WTC11 (cell line): ENCODE data around the gene NAV3. TPM values are rescaled to one million over a fixed set of nuclear protein-coding genes. Genes with fewer than 3 reads are reported as not detected.

ENCODE experiments used
- ATAC-seq: fragments of 200-7000 bp; cut with Tn5 transposase; 2 replicates; pipeline ENCODE4 v1.10.0; 2021; ENCODE audit warnings: mild to moderate bottlenecking, moderate library complexity
- CTCF ChIA-PET: fragments of 300-600 bp; sonication (Branson Sonifier 250); formaldehyde crosslinking; loops from one replicate; lab custom pipeline; 2021; ENCODE audit warnings: antibody characterized with exemption; lab: Charles Lee
- POLR2A ChIA-PET: fragments of 350-600 bp; sonication (Branson Sonifier 250); formaldehyde crosslinking; loops from one replicate; lab custom pipeline; 2021; ENCODE audit warnings: antibody characterized with exemption; lab: Charles Lee
- DNase-seq: peaks from one replicate; pipeline ENCODE4 v3.0.0; 2021; ENCODE audit warnings: low spot score
- H3K27ac Mint-ChIP-seq: 2 replicates; pipeline ENCODE4 v1.8.0; 2021; ENCODE audit warnings: mixed read lengths
- H3K27me3 Mint-ChIP-seq: 2 replicates; pipeline ENCODE4 v1.8.0; 2021; ENCODE audit warnings: low read depth, mild to moderate bottlenecking, moderate library complexity, mixed read lengths
- H3K36me3 Mint-ChIP-seq: 2 replicates; pipeline ENCODE4 v1.8.0; 2021; ENCODE audit warnings: mixed read lengths
- H3K4me1 Mint-ChIP-seq: 2 replicates; pipeline ENCODE4 v1.8.0; 2022; ENCODE audit warnings: mixed read lengths
- H3K4me3 Mint-ChIP-seq: 2 replicates; pipeline ENCODE4 v1.8.0; 2021; ENCODE audit warnings: mild to moderate bottlenecking, moderate library complexity, mixed read lengths
- H3K9me3 Mint-ChIP-seq: 2 replicates; pipeline ENCODE4 v1.8.0; 2021; ENCODE audit warnings: mixed read lengths
- ATF1 ChIP-seq: sonication (generic); formaldehyde crosslinking; IDR thresholded peaks from 2 replicates; pipeline ENCODE4 v1.8.1; 2023; ENCODE audit warnings: mild to moderate bottlenecking, moderate library complexity, missing genetic modification reagents
- CREB1 ChIP-seq: sonication (generic); formaldehyde crosslinking; IDR thresholded peaks from 2 replicates; pipeline ENCODE4 v1.8.0; 2023; ENCODE audit warnings: mild to moderate bottlenecking, missing genetic modification reagents
- ESRRA ChIP-seq: sonication (generic); formaldehyde crosslinking; IDR thresholded peaks from 2 replicates; pipeline ENCODE4 v1.8.1; 2022; ENCODE audit warnings: mild to moderate bottlenecking, missing genetic modification reagents, borderline replicate concordance
- FOXP1 ChIP-seq: sonication (generic); formaldehyde crosslinking; IDR thresholded peaks from 2 replicates; pipeline ENCODE4 v1.8.0; 2022; ENCODE audit warnings: missing genetic modification reagents, mild to moderate bottlenecking, moderate library complexity, borderline replicate concordance
- HMGA2 ChIP-seq: fragments of 250-450 bp; sonication (Bioruptor Pico); IDR thresholded peaks from 2 replicates; pipeline ENCODE4 v1.4.0; 2021; ENCODE audit warnings: mild to moderate bottlenecking, moderate library complexity
- IRF2 ChIP-seq: sonication (generic); formaldehyde crosslinking; IDR thresholded peaks from 2 replicates; pipeline ENCODE4 v1.8.0; 2022; ENCODE audit warnings: low read depth, missing genetic modification reagents, borderline replicate concordance
- JUN ChIP-seq: sonication (generic); formaldehyde crosslinking; IDR thresholded peaks from 2 replicates; pipeline ENCODE4 v1.8.0; 2023; ENCODE audit warnings: mild to moderate bottlenecking, missing genetic modification reagents
- KAT7 ChIP-seq: sonication (generic); formaldehyde crosslinking; IDR thresholded peaks from 2 replicates; pipeline ENCODE4 v1.8.1; 2023; ENCODE audit warnings: missing genetic modification reagents, mild to moderate bottlenecking, borderline replicate concordance
- MXD4 ChIP-seq: fragments of 250-450 bp; sonication (Bioruptor Pico); IDR thresholded peaks from 2 replicates; pipeline ENCODE4 v1.8.0; 2021; ENCODE audit warnings: mild to moderate bottlenecking, moderate library complexity, borderline replicate concordance
- NFATC4 ChIP-seq: fragments of 250-450 bp; sonication (Bioruptor Pico); IDR thresholded peaks from 2 replicates; pipeline ENCODE4 v1.9.0; 2021; ENCODE audit warnings: mild to moderate bottlenecking
- NFYB ChIP-seq: sonication (generic); formaldehyde crosslinking; conservative IDR thresholded peaks from 2 replicates; pipeline ENCODE4 v1.8.0; 2022; ENCODE audit warnings: low read depth, missing genetic modification reagents
- NR3C1 ChIP-seq: sonication (generic); formaldehyde crosslinking; conservative IDR thresholded peaks from 2 replicates; pipeline ENCODE4 v1.8.1; 2023; ENCODE audit warnings: low read depth, mild to moderate bottlenecking, missing genetic modification reagents
- PRRX2 ChIP-seq: fragments of 250-450 bp; sonication (Bioruptor Pico); IDR thresholded peaks from 2 replicates; pipeline ENCODE4 v1.8.0; 2021; ENCODE audit warnings: mild to moderate bottlenecking
- RORB ChIP-seq: fragments of 250-450 bp; sonication (Bioruptor Pico); IDR thresholded peaks from 2 replicates; pipeline ENCODE4 v1.9.0; 2021; ENCODE audit warnings: mild to moderate bottlenecking
- SP1 ChIP-seq: sonication (generic); formaldehyde crosslinking; conservative IDR thresholded peaks from 2 replicates; pipeline ENCODE4 v1.8.1; 2022; ENCODE audit warnings: missing genetic modification reagents
- TCF7 ChIP-seq: sonication (generic); formaldehyde crosslinking; IDR thresholded peaks from 2 replicates; pipeline ENCODE4 v1.8.0; 2022; ENCODE audit warnings: mild to moderate bottlenecking, low read depth, missing genetic modification reagents, moderate library complexity
- ZNF423 ChIP-seq: fragments of 250-450 bp; sonication (Bioruptor Pico); IDR thresholded peaks from 2 replicates; pipeline ENCODE4 v2.1.2; 2022; ENCODE audit warnings: mild to moderate bottlenecking, moderate library complexity
- total RNA-seq: library from RNA; stranded (reverse); gene quantifications from 3 replicates; pipeline ENCODE4 v1.2.3, GENCODE V29; 2021
- TF ChIP-seq, protein P1 (sequence below): sonication (generic); formaldehyde crosslinking; IDR thresholded peaks from 2 replicates; pipeline ENCODE4 v1.8.0; 2022; ENCODE audit warnings: mild to moderate bottlenecking, missing genetic modification reagents
- TF ChIP-seq, protein P2 (sequence below): sonication (generic); formaldehyde crosslinking; IDR thresholded peaks from 2 replicates; pipeline ENCODE4 v1.8.0; 2023; ENCODE audit warnings: missing genetic modification reagents, mild to moderate bottlenecking, borderline replicate concordance
- TF ChIP-seq, protein P3 (sequence below): sonication (generic); formaldehyde crosslinking; IDR thresholded peaks from 2 replicates; pipeline ENCODE4 v1.8.0; 2022; ENCODE audit warnings: mild to moderate bottlenecking, missing genetic modification reagents
- TF ChIP-seq, protein P4 (sequence below): fragments of 250-450 bp; sonication (Bioruptor Pico); IDR thresholded peaks from 2 replicates; pipeline ENCODE4 v1.9.0; 2021; ENCODE audit warnings: mild to moderate bottlenecking
- TF ChIP-seq, protein P5 (sequence below): sonication (generic); formaldehyde crosslinking; IDR thresholded peaks from 2 replicates; pipeline ENCODE4 v1.8.1; 2022; ENCODE audit warnings: mild to moderate bottlenecking, missing genetic modification reagents, moderate library complexity, borderline replicate concordance
- TF ChIP-seq, protein P6 (sequence below): sonication (generic); formaldehyde crosslinking; IDR thresholded peaks from 2 replicates; pipeline ENCODE4 v1.8.1; 2022; ENCODE audit warnings: low read depth, missing genetic modification reagents, borderline replicate concordance
- TF ChIP-seq, protein P7 (sequence below): sonication (generic); formaldehyde crosslinking; IDR thresholded peaks from 2 replicates; pipeline ENCODE4 v1.8.1; 2023; ENCODE audit warnings: mild to moderate bottlenecking, missing genetic modification reagents, moderate library complexity

NAV3 gene
- total RNA-seq, 1 experiment from 2014 or later = 3.3 TPM

DNA sequence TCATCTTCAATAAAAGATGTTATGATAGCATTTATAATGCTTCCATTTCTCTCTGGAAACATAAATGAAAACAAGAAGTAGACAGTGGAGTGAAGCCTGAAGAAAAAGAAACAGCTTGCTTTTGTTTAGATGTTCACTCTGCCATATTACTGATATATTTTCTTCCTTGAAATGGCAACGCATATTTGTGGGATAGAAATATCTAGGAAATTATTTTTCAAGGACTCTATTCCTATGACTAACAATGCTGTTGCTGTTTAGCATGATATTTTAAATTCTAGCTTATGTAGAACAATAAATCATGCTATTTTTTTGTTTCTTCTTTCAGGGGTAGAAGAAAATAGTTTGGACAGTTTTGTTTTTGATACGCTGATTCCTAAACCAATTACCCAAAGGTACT, 359.0 kb downstream of the NAV3 start:
- Mint-ChIP-seq H3K4me3 (no peak overlapping the region), H3K9me3 (no peaks in the 10 kb centered on the region), H3K36me3 (no peaks in the 10 kb centered on the region), H3K27me3 (no peaks in the 10 kb centered on the region), H3K27ac (no peak overlapping the region), H3K4me1 (peaks cover 20% of the 10 kb centered on the region)
- CTCF ChIA-PET = no interaction called here
- ATAC-seq = no peak
- TF ChIP-seq KAT7 (CRISPR knock-in tag) (no peak), PRRX2 (CRISPR knock-in tag) (no peak), RORB (CRISPR knock-in tag) (no peak), IRF2 (CRISPR knock-in tag) (no peak), FOXP1 (CRISPR knock-in tag) (no peak), NFATC4 (no peak), NR3C1 (CRISPR knock-in tag) (no peak), MXD4 (CRISPR knock-in tag) (no peak), SP1 (CRISPR knock-in tag) (no peak), ZNF423 (CRISPR knock-in tag) (no peak), CREB1 (CRISPR knock-in tag) (no peak), NFYB (CRISPR knock-in tag) (no peak), TCF7 (CRISPR knock-in tag) (no peak), HMGA2 (CRISPR knock-in tag) (no peak), ATF1 (no peak)
- TF ChIP-seq, protein P1, sequence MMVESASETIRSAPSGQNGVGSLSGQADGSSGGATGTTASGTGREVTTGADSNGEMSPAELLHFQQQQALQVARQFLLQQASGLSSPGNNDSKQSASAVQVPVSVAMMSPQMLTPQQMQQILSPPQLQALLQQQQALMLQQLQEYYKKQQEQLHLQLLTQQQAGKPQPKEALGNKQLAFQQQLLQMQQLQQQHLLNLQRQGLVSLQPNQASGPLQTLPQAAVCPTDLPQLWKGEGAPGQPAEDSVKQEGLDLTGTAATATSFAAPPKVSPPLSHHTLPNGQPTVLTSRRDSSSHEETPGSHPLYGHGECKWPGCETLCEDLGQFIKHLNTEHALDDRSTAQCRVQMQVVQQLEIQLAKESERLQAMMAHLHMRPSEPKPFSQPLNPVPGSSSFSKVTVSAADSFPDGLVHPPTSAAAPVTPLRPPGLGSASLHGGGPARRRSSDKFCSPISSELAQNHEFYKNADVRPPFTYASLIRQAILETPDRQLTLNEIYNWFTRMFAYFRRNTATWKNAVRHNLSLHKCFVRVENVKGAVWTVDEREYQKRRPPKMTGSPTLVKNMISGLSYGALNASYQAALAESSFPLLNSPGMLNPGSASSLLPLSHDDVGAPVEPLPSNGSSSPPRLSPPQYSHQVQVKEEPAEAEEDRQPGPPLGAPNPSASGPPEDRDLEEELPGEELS = no peak
- TF ChIP-seq, protein P2, sequence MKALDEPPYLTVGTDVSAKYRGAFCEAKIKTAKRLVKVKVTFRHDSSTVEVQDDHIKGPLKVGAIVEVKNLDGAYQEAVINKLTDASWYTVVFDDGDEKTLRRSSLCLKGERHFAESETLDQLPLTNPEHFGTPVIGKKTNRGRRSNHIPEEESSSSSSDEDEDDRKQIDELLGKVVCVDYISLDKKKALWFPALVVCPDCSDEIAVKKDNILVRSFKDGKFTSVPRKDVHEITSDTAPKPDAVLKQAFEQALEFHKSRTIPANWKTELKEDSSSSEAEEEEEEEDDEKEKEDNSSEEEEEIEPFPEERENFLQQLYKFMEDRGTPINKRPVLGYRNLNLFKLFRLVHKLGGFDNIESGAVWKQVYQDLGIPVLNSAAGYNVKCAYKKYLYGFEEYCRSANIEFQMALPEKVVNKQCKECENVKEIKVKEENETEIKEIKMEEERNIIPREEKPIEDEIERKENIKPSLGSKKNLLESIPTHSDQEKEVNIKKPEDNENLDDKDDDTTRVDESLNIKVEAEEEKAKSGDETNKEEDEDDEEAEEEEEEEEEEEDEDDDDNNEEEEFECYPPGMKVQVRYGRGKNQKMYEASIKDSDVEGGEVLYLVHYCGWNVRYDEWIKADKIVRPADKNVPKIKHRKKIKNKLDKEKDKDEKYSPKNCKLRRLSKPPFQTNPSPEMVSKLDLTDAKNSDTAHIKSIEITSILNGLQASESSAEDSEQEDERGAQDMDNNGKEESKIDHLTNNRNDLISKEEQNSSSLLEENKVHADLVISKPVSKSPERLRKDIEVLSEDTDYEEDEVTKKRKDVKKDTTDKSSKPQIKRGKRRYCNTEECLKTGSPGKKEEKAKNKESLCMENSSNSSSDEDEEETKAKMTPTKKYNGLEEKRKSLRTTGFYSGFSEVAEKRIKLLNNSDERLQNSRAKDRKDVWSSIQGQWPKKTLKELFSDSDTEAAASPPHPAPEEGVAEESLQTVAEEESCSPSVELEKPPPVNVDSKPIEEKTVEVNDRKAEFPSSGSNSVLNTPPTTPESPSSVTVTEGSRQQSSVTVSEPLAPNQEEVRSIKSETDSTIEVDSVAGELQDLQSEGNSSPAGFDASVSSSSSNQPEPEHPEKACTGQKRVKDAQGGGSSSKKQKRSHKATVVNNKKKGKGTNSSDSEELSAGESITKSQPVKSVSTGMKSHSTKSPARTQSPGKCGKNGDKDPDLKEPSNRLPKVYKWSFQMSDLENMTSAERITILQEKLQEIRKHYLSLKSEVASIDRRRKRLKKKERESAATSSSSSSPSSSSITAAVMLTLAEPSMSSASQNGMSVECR (CRISPR knock-in tag) = no peak
- TF ChIP-seq, protein P3, sequence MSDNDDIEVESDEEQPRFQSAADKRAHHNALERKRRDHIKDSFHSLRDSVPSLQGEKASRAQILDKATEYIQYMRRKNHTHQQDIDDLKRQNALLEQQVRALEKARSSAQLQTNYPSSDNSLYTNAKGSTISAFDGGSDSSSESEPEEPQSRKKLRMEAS = no peak
- no peak for DNase-seq
- POLR2A ChIA-PET = no interaction called here

DNA sequence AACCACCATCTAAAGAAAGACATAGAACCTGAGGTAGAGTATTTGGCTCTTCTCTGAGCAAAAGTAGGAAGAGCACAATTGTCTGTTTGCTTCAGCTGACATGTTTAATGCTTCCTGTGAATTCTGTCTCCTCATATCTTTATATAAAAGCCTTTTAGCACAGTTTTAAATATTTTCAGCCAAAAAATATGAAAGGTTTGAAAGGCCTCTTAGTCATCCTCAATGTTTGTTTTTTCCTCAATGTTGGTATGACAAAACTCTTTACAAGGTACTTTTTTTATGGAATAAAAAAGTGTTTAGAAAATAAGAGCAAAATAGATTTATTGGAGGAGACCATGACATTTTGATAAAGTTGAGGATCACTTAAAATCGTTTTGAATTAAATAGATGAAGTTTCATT, 360.9 kb downstream of the NAV3 start:
- Mint-ChIP-seq H3K36me3 (no peaks in the 10 kb centered on the region), H3K4me3 (no peak overlapping the region), H3K9me3 (no peaks in the 10 kb centered on the region), H3K27ac (no peak overlapping the region), H3K4me1 (peaks cover 18% of the 10 kb centered on the region), H3K27me3 (no peaks in the 10 kb centered on the region)
- DNase-seq = no peak
- no peak for ATAC-seq
- POLR2A ChIA-PET = no interaction called here
- CTCF ChIA-PET = no interaction called here
- TF ChIP-seq, protein P4, sequence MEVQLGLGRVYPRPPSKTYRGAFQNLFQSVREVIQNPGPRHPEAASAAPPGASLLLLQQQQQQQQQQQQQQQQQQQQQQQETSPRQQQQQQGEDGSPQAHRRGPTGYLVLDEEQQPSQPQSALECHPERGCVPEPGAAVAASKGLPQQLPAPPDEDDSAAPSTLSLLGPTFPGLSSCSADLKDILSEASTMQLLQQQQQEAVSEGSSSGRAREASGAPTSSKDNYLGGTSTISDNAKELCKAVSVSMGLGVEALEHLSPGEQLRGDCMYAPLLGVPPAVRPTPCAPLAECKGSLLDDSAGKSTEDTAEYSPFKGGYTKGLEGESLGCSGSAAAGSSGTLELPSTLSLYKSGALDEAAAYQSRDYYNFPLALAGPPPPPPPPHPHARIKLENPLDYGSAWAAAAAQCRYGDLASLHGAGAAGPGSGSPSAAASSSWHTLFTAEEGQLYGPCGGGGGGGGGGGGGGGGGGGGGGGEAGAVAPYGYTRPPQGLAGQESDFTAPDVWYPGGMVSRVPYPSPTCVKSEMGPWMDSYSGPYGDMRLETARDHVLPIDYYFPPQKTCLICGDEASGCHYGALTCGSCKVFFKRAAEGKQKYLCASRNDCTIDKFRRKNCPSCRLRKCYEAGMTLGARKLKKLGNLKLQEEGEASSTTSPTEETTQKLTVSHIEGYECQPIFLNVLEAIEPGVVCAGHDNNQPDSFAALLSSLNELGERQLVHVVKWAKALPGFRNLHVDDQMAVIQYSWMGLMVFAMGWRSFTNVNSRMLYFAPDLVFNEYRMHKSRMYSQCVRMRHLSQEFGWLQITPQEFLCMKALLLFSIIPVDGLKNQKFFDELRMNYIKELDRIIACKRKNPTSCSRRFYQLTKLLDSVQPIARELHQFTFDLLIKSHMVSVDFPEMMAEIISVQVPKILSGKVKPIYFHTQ (CRISPR knock-in tag) = no peak
- TF ChIP-seq CREB1 (CRISPR knock-in tag) (no peak), JUN (CRISPR knock-in tag) (no peak), PRRX2 (CRISPR knock-in tag) (no peak), ZNF423 (CRISPR knock-in tag) (no peak), ATF1 (no peak), ESRRA (CRISPR knock-in tag) (no peak), NR3C1 (CRISPR knock-in tag) (no peak)
- TF ChIP-seq, protein P5, sequence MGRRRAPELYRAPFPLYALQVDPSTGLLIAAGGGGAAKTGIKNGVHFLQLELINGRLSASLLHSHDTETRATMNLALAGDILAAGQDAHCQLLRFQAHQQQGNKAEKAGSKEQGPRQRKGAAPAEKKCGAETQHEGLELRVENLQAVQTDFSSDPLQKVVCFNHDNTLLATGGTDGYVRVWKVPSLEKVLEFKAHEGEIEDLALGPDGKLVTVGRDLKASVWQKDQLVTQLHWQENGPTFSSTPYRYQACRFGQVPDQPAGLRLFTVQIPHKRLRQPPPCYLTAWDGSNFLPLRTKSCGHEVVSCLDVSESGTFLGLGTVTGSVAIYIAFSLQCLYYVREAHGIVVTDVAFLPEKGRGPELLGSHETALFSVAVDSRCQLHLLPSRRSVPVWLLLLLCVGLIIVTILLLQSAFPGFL (CRISPR knock-in tag) = no peak
- TF ChIP-seq, protein P6, sequence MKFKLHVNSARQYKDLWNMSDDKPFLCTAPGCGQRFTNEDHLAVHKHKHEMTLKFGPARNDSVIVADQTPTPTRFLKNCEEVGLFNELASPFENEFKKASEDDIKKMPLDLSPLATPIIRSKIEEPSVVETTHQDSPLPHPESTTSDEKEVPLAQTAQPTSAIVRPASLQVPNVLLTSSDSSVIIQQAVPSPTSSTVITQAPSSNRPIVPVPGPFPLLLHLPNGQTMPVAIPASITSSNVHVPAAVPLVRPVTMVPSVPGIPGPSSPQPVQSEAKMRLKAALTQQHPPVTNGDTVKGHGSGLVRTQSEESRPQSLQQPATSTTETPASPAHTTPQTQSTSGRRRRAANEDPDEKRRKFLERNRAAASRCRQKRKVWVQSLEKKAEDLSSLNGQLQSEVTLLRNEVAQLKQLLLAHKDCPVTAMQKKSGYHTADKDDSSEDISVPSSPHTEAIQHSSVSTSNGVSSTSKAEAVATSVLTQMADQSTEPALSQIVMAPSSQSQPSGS = no peak
- TF ChIP-seq, protein P7, sequence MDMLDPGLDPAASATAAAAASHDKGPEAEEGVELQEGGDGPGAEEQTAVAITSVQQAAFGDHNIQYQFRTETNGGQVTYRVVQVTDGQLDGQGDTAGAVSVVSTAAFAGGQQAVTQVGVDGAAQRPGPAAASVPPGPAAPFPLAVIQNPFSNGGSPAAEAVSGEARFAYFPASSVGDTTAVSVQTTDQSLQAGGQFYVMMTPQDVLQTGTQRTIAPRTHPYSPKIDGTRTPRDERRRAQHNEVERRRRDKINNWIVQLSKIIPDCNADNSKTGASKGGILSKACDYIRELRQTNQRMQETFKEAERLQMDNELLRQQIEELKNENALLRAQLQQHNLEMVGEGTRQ = no peak
